ENCODE results near the gene ZNF385B. TPM values are rescaled to one million over a fixed set of nuclear protein-coding genes. Genes with fewer than 3 reads are reported as not detected.

Gene ZNF385B
- total RNA-seq, 1 experiment from 2014 or later = 0.77 TPM

GRCh38 chr2:179800776-179801175 lies 60.6 kb downstream of the ZNF385B start:
- no peak for DNase-seq
- H3K27ac Mint-ChIP-seq (ENCODE audit: unreplicated experiment) = no peak overlapping the region
- Histone ChIP-seq H3K4me3 (ENCODE audit: low read depth, low read length) (no peak overlapping the region), H3K9me3 (no peaks in the 10 kb centered on the region), H3K4me1 (no peaks in the 10 kb centered on the region), H3K27me3 (replicated peaks; ENCODE audit: control insufficient read depth, insufficient read depth, low read length) (no peaks in the 10 kb centered on the region), H3K36me3 (ENCODE audit: control insufficient read depth, insufficient read depth, low read length) (no peaks in the 10 kb centered on the region)
- H3K9me3 Mint-ChIP-seq (ENCODE audit: unreplicated experiment) = no peaks in the 10 kb centered on the region
- ChIA-PET POLR2A (no interaction called here), CTCF (no interaction called here)
- no TSS peak for BruUV-seq (replicated peaks)
- no peaks in the 10 kb centered on the region for H3K4me1 Mint-ChIP-seq (ENCODE audit: low read depth, unreplicated experiment)
- intact Hi-C loops (cut with micrococcal nuclease; ENCODE audit: unreplicated experiment) = no loop called here
- no peak overlapping the region for H3K4me3 Mint-ChIP-seq (ENCODE audit: unreplicated experiment)
- H3K27me3 Mint-ChIP-seq (ENCODE audit: insufficient read depth, unreplicated experiment) = peaks cover 10% of the 10 kb centered on the region
- TF ChIP-seq, protein P1, sequence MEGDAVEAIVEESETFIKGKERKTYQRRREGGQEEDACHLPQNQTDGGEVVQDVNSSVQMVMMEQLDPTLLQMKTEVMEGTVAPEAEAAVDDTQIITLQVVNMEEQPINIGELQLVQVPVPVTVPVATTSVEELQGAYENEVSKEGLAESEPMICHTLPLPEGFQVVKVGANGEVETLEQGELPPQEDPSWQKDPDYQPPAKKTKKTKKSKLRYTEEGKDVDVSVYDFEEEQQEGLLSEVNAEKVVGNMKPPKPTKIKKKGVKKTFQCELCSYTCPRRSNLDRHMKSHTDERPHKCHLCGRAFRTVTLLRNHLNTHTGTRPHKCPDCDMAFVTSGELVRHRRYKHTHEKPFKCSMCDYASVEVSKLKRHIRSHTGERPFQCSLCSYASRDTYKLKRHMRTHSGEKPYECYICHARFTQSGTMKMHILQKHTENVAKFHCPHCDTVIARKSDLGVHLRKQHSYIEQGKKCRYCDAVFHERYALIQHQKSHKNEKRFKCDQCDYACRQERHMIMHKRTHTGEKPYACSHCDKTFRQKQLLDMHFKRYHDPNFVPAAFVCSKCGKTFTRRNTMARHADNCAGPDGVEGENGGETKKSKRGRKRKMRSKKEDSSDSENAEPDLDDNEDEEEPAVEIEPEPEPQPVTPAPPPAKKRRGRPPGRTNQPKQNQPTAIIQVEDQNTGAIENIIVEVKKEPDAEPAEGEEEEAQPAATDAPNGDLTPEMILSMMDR (IDR thresholded peaks at IDR 0.05; ENCODE audit: insufficient read depth in 1 of 2, low read depth in 1 of 2, low read length in 1 of 2, severe bottlenecking in 1 of 2, unreplicated experiment in 1 of 2) = no peak
- no peaks in the 10 kb centered on the region for H3K36me3 Mint-ChIP-seq (ENCODE audit: insufficient read depth, unreplicated experiment)

GRCh38 chr2:179796213-179797007 lies 65.0 kb downstream of the ZNF385B start:
- POLR2A ChIA-PET = no interaction called here
- Histone ChIP-seq H3K36me3 (ENCODE audit: control insufficient read depth, insufficient read depth, low read length) (no peaks in the 10 kb centered on the region), H3K27me3 (replicated peaks; ENCODE audit: control insufficient read depth, insufficient read depth, low read length) (no peaks in the 10 kb centered on the region), H3K4me1 (no peaks in the 10 kb centered on the region), H3K4me3 (ENCODE audit: low read depth, low read length) (no peak overlapping the region), H3K9me3 (no peaks in the 10 kb centered on the region)
- CTCF ChIA-PET = no interaction called here
- H3K27me3 Mint-ChIP-seq (ENCODE audit: insufficient read depth, unreplicated experiment) = peaks cover 9% of the 10 kb centered on the region
- TF ChIP-seq, protein P1 (IDR thresholded peaks at IDR 0.05; ENCODE audit: insufficient read depth in 1 of 2, low read depth in 1 of 2, low read length in 1 of 2, severe bottlenecking in 1 of 2, unreplicated experiment in 1 of 2) = no peak
- no peak overlapping the region for H3K4me3 Mint-ChIP-seq (ENCODE audit: unreplicated experiment)
- no peaks in the 10 kb centered on the region for H3K4me1 Mint-ChIP-seq (ENCODE audit: low read depth, unreplicated experiment)
- BruUV-seq (replicated peaks) = no TSS peak
- intact Hi-C loops (cut with micrococcal nuclease; ENCODE audit: unreplicated experiment) = no loop called here
- no peaks in the 10 kb centered on the region for H3K36me3 Mint-ChIP-seq (ENCODE audit: insufficient read depth, unreplicated experiment)
- H3K9me3 Mint-ChIP-seq (ENCODE audit: unreplicated experiment) = no peaks in the 10 kb centered on the region
- no peak for DNase-seq
- H3K27ac Mint-ChIP-seq (ENCODE audit: unreplicated experiment) = no peak overlapping the region

DNA sequence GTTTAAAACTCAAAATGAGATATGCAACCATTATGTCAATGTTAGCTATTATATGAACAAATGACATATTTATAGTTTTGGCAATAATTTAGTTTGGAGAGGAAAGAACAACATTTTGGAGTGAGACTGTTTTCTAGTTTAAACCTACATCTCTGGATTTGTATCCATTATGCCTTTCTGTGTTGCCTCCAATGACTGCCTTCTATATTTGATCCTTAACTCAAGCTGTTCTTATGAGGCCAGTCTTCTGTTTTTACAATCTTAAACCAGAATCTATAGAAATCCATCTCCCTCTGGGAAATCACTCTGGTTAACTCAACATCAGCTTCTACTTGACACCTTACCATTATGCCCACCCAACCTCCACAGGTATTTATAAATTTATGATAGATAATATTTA lies 67.5 kb downstream of the ZNF385B start:
- Mint-ChIP-seq H3K27me3 (ENCODE audit: insufficient read depth, unreplicated experiment) (peaks cover 14% of the 10 kb centered on the region), H3K27ac (ENCODE audit: unreplicated experiment) (no peak overlapping the region), H3K4me3 (ENCODE audit: unreplicated experiment) (no peak overlapping the region), H3K4me1 (ENCODE audit: low read depth, unreplicated experiment) (peaks cover 7% of the 10 kb centered on the region), H3K36me3 (ENCODE audit: insufficient read depth, unreplicated experiment) (no peaks in the 10 kb centered on the region), H3K9me3 (ENCODE audit: unreplicated experiment) (no peaks in the 10 kb centered on the region)
- intact Hi-C loops (cut with micrococcal nuclease; ENCODE audit: unreplicated experiment) = no loop called here
- TF ChIP-seq, protein P1 (IDR thresholded peaks at IDR 0.05; ENCODE audit: insufficient read depth in 1 of 2, low read depth in 1 of 2, low read length in 1 of 2, severe bottlenecking in 1 of 2, unreplicated experiment in 1 of 2) = no peak
- no TSS peak for BruUV-seq (replicated peaks)
- CTCF ChIA-PET = no interaction called here
- Histone ChIP-seq H3K27me3 (replicated peaks; ENCODE audit: control insufficient read depth, insufficient read depth, low read length) (no peaks in the 10 kb centered on the region), H3K4me1 (no peaks in the 10 kb centered on the region), H3K36me3 (ENCODE audit: control insufficient read depth, insufficient read depth, low read length) (no peaks in the 10 kb centered on the region), H3K4me3 (ENCODE audit: low read depth, low read length) (no peak overlapping the region), H3K9me3 (no peaks in the 10 kb centered on the region)
- POLR2A ChIA-PET = no interaction called here
- DNase-seq = no peak

All from Caco-2 (cell line).